Tibial nerve (tissue), 4 donors: ENCODE results near the gene F10. TPM values are rescaled to one million over a fixed set of nuclear protein-coding genes. Genes with fewer than 3 reads are reported as not detected.
"Not testable (repeated sequence)": the region's sequence is repeated elsewhere in the genome, so short reads cannot be mapped to it uniquely, and the experiment has no call there.

Experiments used
- DNase-seq, 2 donors: peaks; one replicate each; pipeline ENCODE4 v3.0.0-alpha.2; 2019; ENCODE audit warnings: low spot score in 2 of 2
- H3K27ac ChIP-seq, 4 donors: fragments of 200-600 bp; sonication (generic) in 3 of 4; one replicate each; pipeline ENCODE4 v1.5.1; 2017 to 2019; ENCODE audit warnings: mild to moderate bottlenecking in 1 of 4
- H3K27me3 ChIP-seq, 2 donors: fragments of 200-600 bp; sonication (generic) in 1 of 2; one replicate each; pipeline versions ENCODE4 v1.5.1 to v1.6.0; 2017 to 2019
- H3K36me3 ChIP-seq, 3 donors: fragments of 200-600 bp; sonication (generic); one replicate each; pipeline ENCODE4 v1.5.1; 2018 to 2019
- H3K4me1 ChIP-seq, 4 donors: fragments of 200-600 bp; sonication (generic) in 3 of 4; one replicate each; pipeline ENCODE4 v1.5.1; 2017 to 2019
- H3K4me3 ChIP-seq, 4 donors: fragments of 200-600 bp; sonication (generic) in 3 of 4; one replicate each; pipeline ENCODE4 v1.5.1; 2017 to 2019; ENCODE audit warnings: mild to moderate bottlenecking in 1 of 4, moderate library complexity in 1 of 4
- H3K9me3 ChIP-seq, 4 donors: fragments of 200-600 bp; sonication (generic) in 3 of 4; one replicate each; pipeline ENCODE4 v1.5.1; 2017 to 2019
- EP300 ChIP-seq, 2 donors: sonication (generic); formaldehyde crosslinking; IDR thresholded peaks; one replicate each; pipeline ENCODE4 v1.6.1; 2017; ENCODE audit warnings: antibody characterized with exemption in 2 of 2, mild to moderate bottlenecking in 1 of 2
- POLR2A ChIP-seq, 2 donors: fragments of 450-650 bp; IDR thresholded peaks; one replicate each; pipeline ENCODE4 v1.6.1; 2017; ENCODE audit warnings: antibody characterized with exemption in 2 of 2, mild to moderate bottlenecking in 2 of 2, moderate library complexity in 2 of 2
- WGBS, 2 donors: methylation state at CpG; one replicate each; pipeline ENCODE4 v1.1.5; 2018; 5-methylcytosine and 5-hydroxymethylcytosine counted together
- total RNA-seq, 4 donors: library from RNA; depleted of rRNA; stranded (reverse); fragments of >200 nt; gene quantifications; one replicate each; pipeline ENCODE4 v1.1.0, GENCODE V29; 2016
- TF ChIP-seq, protein P1 (sequence below), 5 experiments: fragments of 200-600 bp in 3 of 5; fragments of 450-650 bp in 2 of 5; sonication (generic) in 3 of 5; IDR thresholded peaks; one replicate each; pipeline ENCODE4 v1.5.1; 2016 to 2019; ENCODE audit warnings: antibody characterized with exemption in 5 of 5, mild to moderate bottlenecking in 3 of 5, moderate library complexity in 2 of 5

F10 gene
- total RNA-seq, 4 donors from 2014 or later, result 12.0 to 44.3 (median 17.3) TPM

DNA sequence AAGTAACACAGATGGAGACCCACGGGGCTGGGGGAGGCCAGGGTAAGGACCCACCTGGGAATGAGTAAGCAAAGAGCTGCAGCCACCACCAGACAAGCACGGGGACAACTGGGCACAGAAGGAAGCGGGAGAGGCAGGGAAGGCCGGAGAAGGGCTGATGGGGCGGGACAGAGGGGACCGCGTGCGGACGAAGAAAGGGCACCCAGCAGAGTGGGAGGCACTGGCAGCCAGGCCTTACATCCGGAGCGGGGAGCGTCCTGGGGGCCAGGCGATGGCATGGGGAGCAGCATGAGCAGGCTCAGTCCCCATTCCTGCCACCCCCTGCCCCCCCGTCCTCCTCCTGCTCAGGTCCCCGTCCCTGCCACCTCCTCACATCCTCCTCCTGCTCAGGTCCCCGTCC lies 38.8 kb downstream of the F10 start:
- Histone ChIP-seq H3K4me1 (no peaks in the 10 kb centered on the region), H3K4me3 (no peak overlapping the region), H3K27me3 (peaks cover 0 to 54% of the 10 kb centered on the region in 2 donors), H3K36me3 (no peaks in the 10 kb centered on the region), H3K27ac (no peak overlapping the region), H3K9me3 (no peaks in the 10 kb centered on the region)
- 38 to 45% methylated on average over 11 to 15 of the region's 16 CpGs for WGBS, 2 donors
- TF ChIP-seq, protein P1, sequence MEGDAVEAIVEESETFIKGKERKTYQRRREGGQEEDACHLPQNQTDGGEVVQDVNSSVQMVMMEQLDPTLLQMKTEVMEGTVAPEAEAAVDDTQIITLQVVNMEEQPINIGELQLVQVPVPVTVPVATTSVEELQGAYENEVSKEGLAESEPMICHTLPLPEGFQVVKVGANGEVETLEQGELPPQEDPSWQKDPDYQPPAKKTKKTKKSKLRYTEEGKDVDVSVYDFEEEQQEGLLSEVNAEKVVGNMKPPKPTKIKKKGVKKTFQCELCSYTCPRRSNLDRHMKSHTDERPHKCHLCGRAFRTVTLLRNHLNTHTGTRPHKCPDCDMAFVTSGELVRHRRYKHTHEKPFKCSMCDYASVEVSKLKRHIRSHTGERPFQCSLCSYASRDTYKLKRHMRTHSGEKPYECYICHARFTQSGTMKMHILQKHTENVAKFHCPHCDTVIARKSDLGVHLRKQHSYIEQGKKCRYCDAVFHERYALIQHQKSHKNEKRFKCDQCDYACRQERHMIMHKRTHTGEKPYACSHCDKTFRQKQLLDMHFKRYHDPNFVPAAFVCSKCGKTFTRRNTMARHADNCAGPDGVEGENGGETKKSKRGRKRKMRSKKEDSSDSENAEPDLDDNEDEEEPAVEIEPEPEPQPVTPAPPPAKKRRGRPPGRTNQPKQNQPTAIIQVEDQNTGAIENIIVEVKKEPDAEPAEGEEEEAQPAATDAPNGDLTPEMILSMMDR (IDR thresholded peaks at IDR 0.05), result no peak
- TF ChIP-seq POLR2A (IDR thresholded peaks at IDR 0.05) (no peak), EP300 (IDR thresholded peaks at IDR 0.05) (no peak)
- DNase-seq, result no peak

DNA sequence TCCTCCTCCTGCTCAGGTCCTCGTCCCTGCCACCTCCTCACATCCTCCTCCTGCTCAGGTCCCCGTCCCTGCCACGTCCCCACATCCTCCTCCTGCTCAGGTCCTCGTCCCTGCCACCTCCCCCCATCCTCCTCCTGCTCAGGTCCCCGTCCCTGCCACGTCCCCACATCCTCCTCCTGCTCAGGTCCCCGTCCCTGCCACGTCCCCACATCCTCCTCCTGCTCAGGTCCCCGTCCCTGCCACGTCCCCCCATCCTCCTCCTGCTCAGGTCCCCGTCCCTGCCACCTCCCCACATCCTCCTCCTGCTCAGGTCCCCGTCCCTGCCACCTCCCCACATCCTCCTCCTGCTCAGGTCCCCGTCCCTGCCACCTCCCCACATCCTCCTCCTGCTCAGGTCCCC lies 39.4 kb downstream of the F10 start:
- H3K4me1 ChIP-seq, result not testable (repeated sequence)

DNA sequence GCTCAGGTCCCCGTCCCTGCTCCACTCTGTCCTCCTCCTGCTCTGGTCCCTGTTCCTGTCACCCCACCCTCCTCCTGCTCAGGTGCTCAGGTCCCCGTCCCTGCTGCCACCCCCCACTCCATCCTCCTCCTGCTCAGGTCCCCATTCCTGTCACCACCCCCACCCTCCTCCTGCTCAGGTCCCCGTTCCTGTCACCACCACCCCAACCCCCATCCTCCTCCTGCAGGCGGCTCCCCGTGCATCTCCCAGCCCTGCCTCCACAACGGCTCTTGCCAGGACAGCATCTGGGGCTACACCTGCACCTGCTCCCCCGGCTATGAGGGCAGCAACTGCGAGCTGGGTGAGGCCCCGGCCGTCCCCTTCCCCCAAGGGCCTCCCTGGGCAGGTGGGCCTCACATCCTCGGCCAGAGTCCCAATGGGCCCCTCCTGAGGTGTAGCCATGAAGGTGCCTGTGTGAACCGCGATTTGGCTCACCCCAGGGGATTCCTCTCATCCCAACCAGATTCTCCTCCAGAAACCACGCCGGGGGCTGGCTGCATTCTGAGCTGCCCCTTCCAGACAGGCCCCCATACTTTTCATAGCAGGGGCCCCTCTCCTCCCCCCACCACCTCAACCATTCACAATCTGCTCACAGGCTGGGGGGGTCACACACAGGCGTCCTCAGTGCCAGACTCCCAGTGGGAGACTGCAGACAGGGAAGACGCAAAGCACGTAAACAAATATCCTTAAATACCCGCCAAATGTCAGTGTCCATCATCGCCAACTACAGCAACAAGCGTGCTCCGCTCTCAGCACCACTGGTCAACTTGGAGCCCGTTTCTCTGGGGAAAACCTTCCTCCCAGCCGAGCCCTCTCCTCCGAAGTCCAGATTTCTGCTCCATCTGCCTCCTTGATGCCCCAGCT lies 40.4 kb downstream of the F10 start:
- 33 to 42% methylated on average over 19 to 25 of the region's 25 CpGs for WGBS, 2 donors
- TF ChIP-seq POLR2A (IDR thresholded peaks at IDR 0.05) (no peak), EP300 (IDR thresholded peaks at IDR 0.05) (no peak)
- TF ChIP-seq, protein P1 (IDR thresholded peaks at IDR 0.05), result no peak
- Histone ChIP-seq H3K4me3 (no peak overlapping the region), H3K27me3 (peaks cover 0 to 53% of the 10 kb centered on the region in 2 donors), H3K27ac (no peak overlapping the region), H3K36me3 (peaks cover 0 to 8% (median 0%) of the 10 kb centered on the region in 3 donors), H3K4me1 (no peaks in the 10 kb centered on the region), H3K9me3 (peaks cover 0 to 3% (median 0%) of the 10 kb centered on the region in 4 donors)
- DNase-seq, result no peak

More for the DNA sequence above, 39.4 kb downstream of the F10 start:
- H3K36me3 ChIP-seq, H3K27ac ChIP-seq, H3K4me3 ChIP-seq, H3K9me3 ChIP-seq, DNase-seq: not testable (repeated sequence)
- 47 to 80% methylated on average over 1 to 10 of the region's 13 CpGs for whole genome bisulfite sequencing, 2 donors
- peaks cover 0 to 54% of the 10 kb centered on the region in 2 donors for H3K27me3 ChIP-seq

DNA sequence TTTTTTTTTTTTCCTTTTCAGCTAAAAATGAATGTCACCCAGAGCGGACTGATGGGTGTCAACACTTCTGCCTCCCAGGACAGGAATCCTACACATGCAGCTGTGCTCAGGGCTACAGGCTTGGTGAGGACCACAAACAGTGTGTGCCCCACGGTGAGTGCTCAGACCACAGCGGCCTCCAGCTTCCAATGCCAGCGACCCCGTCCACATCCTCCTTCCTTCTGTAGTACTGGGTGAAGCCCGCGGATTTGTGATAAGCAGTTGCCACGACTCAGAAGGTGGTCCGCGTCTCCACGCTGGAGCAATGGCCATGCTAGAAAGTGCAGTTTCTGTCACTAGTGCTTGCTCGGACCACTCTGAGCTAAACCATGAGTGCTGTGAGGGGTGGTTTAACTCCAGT lies 41.9 kb downstream of the F10 start:
- DNase-seq, result no peak
- Histone ChIP-seq H3K27me3 (peaks cover 0 to 38% of the 10 kb centered on the region in 2 donors), H3K27ac (no peak overlapping the region), H3K4me3 (no peak overlapping the region), H3K9me3 (peaks cover 0 to 5% (median 0%) of the 10 kb centered on the region in 4 donors), H3K36me3 (peaks cover 0 to 20% (median 0%) of the 10 kb centered on the region in 3 donors), H3K4me1 (no peaks in the 10 kb centered on the region)
- WGBS, 2 donors, result 72 to 74% methylated on average over 4 to 12 of the region's 12 CpGs
- TF ChIP-seq EP300 (IDR thresholded peaks at IDR 0.05), result no peak
- TF ChIP-seq, protein P1 (IDR thresholded peaks at IDR 0.05), result no peak
- TF ChIP-seq POLR2A (IDR thresholded peaks at IDR 0.05), result no peak

DNA sequence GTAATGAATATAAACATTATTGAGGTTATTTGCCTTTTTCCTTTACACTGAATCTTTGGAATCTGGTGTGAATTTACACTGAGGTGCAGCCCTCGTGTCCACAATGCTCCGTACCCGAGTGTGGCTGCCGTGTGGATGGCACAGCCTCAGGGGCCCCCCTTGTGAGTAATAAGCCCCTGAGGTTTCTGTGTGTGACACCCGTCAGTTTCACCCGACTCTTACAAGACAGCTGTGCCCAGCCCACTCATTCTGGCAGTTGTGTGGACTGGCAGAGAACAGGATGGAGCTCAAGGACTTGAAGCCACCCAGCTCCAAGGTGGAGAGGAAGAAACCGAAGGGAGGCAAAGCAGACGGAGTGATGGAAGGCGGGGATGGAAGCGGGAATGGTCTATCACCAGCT lies 43.7 kb downstream of the F10 start:
- no peaks in the 10 kb centered on the region for H3K4me1 ChIP-seq
- TF ChIP-seq POLR2A (IDR thresholded peaks at IDR 0.05) (no peak), EP300 (IDR thresholded peaks at IDR 0.05) (no peak)
- TF ChIP-seq, protein P1 (IDR thresholded peaks at IDR 0.05), result no peak
- peaks cover 0 to 35% (median 0%) of the 10 kb centered on the region in 3 donors for H3K36me3 ChIP-seq
- H3K9me3 ChIP-seq, result peaks cover 0 to 5% (median 0%) of the 10 kb centered on the region in 4 donors
- H3K27ac ChIP-seq, result no peak overlapping the region
- no peak for DNase-seq
- WGBS, 2 donors, result 88 to 90% methylated on average over 10 of the region's 10 CpGs
- no peak overlapping the region for H3K4me3 ChIP-seq
- peaks cover 0 to 21% of the 10 kb centered on the region in 2 donors for H3K27me3 ChIP-seq
